ENCODE results near the gene NFIX. TPM values are rescaled to one million over a fixed set of nuclear protein-coding genes. Genes with fewer than 3 reads are reported as not detected.
A peak's percentile ranks its signal among the peaks of the same experiment; 100 is the strongest.
"Not testable (repeated sequence)": the region's sequence is repeated elsewhere in the genome, so short reads cannot be mapped to it uniquely, and the experiment has no call there.

Gene NFIX
- total RNA-seq, 1 donor from 2014 or later = 118 TPM

- no peaks in the 10 kb centered on the region for H3K27me3 ChIP-seq (ENCODE audit: low read depth)
- peaks cover 73% of the 10 kb centered on the region for H3K4me1 ChIP-seq
- DNase-seq = no peak
- no peak overlapping the region for H3K4me3 ChIP-seq
- H3K9me3 ChIP-seq (replicated peaks) = no peaks in the 10 kb centered on the region
- peak overlapping the region; percentile 4 for H3K27ac ChIP-seq (replicated peaks)
- intact Hi-C loops (cut with micrococcal nuclease) = no loop called here
- no peak for TF ChIP-seq CTCF (IDR thresholded peaks at IDR 0.05; ENCODE audit: borderline replicate concordance)
- H3K36me3 ChIP-seq = peaks cover 78% of the 10 kb centered on the region
Measured at GRCh38 chr19:12947702-12948611, 47.3 kb upstream of the NFIX start.

GRCh38 chr19:12948612-12949362 lies 46.5 kb upstream of the NFIX start:
- H3K4me3 ChIP-seq = no peak overlapping the region

GRCh38 chr19:12949363-12950283 lies 45.7 kb upstream of the NFIX start:
- intact Hi-C loops (cut with micrococcal nuclease) = no loop called here
- H3K4me3 ChIP-seq = no peak overlapping the region
- no peak overlapping the region for H3K27ac ChIP-seq (replicated peaks)
- H3K36me3 ChIP-seq = peaks cover 76% of the 10 kb centered on the region
- TF ChIP-seq CTCF (IDR thresholded peaks at IDR 0.05; ENCODE audit: borderline replicate concordance) = no peak
- no peak for DNase-seq
- no peaks in the 10 kb centered on the region for H3K27me3 ChIP-seq (ENCODE audit: low read depth)
- H3K4me1 ChIP-seq = peaks cover 75% of the 10 kb centered on the region
- H3K9me3 ChIP-seq (replicated peaks) = no peaks in the 10 kb centered on the region

More at GRCh38 chr19:12948612-12949362, 46.5 kb upstream of the NFIX start:
- H3K27me3 ChIP-seq (ENCODE audit: low read depth) = no peaks in the 10 kb centered on the region
- H3K4me1 ChIP-seq = peaks cover 73% of the 10 kb centered on the region
- no peak overlapping the region for H3K27ac ChIP-seq (replicated peaks)
- H3K9me3 ChIP-seq (replicated peaks) = no peaks in the 10 kb centered on the region
- H3K36me3 ChIP-seq = peaks cover 78% of the 10 kb centered on the region
- no peak for DNase-seq
- intact Hi-C loops (cut with micrococcal nuclease) = no loop called here
- TF ChIP-seq CTCF (IDR thresholded peaks at IDR 0.05; ENCODE audit: borderline replicate concordance) = no peak

GRCh38 chr19:12952050-12952449 lies 43.2 kb upstream of the NFIX start:
- Histone ChIP-seq H3K4me1 (peaks cover 76% of the 10 kb centered on the region), H3K27ac (replicated peaks) (peak overlapping the region; percentile 96), H3K36me3 (peaks cover 72% of the 10 kb centered on the region)
- H3K9me3 ChIP-seq (replicated peaks); intact Hi-C loops (cut with micrococcal nuclease); DNase-seq; H3K27me3 ChIP-seq (ENCODE audit: low read depth); H3K4me3 ChIP-seq: not testable (repeated sequence)

GRCh38 chr19:12952488-12953137 lies 42.7 kb upstream of the NFIX start:
- no peak for TF ChIP-seq CTCF (IDR thresholded peaks at IDR 0.05; ENCODE audit: borderline replicate concordance)
- H3K4me1 ChIP-seq = peaks cover 74% of the 10 kb centered on the region
- H3K36me3 ChIP-seq = peaks cover 69% of the 10 kb centered on the region
- no peaks in the 10 kb centered on the region for H3K27me3 ChIP-seq (ENCODE audit: low read depth)
- H3K4me3 ChIP-seq = no peak overlapping the region
- no peak for DNase-seq
- H3K9me3 ChIP-seq (replicated peaks) = no peaks in the 10 kb centered on the region
- intact Hi-C loops (cut with micrococcal nuclease) = no loop called here
- H3K27ac ChIP-seq (replicated peaks) = peak overlapping the region; percentile 96

Data from left ventricle myocardium inferior (tissue), 1 donor.